ENCODE data around the gene AXL.
"Not testable (repeated sequence)": the region's sequence is repeated elsewhere in the genome, so short reads cannot be mapped to it uniquely, and the experiment has no call there.

AXL gene

DNA sequence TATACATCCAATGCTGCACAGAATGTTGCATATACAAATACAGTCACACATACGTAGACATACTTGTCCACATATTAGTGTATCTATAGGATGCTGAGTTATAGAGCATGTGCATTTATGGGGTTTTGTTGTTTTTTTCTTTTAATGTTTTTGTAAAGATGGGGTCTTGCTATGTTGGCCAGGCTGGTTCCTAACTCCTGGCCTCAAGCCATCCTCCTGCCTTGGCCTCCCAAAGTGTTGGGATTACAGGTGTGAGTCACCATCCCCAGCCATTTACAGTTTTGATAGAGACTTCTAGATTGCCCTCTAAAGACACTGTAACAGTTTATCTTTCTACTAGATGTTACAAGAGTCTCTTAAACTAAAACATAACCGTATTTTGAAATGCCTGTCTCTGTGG is 59.5 kb downstream of the AXL start:
- DNase-seq: no peak

DNA sequence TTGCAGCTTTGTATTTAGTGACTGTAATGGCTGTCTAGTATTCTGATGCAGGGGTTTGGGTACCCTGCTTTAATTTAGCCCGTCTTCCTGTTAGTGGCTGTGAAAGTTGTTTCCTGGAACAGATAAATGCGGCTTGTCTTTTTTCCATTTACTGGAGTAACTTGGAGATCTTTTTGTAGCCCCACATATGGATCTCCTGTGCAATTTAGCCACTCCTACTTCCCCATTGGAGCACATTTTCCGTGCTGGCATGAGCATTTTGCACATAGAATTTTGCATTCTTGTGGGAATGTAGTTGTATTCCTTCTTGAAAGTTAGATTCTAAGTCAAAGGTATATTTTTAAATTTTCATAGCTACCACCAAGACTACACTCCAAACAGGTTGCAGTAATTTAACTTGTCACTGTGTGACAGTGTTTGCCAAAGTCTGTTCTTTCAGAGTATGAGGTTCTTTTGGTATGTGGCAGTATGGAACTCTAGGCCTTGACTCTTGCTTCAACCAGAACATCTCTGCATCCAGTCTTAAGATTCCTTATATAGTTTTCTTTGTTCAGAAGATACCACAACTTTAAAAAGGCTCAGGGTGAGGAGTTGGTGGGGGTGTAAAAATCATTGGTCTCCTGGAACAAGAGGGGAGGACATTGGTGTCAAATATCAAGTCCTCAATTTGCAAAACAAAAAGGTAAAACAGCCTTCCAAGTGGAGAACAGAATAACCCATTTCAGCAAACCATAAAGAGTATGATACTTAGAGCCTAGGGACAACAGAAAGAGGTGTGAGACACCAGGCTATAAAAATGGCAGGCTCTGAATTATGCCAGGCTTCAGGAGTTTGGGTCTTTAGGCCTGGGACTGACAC is 69.9 kb downstream of the AXL start:
- no peak for DNase-seq

DNA sequence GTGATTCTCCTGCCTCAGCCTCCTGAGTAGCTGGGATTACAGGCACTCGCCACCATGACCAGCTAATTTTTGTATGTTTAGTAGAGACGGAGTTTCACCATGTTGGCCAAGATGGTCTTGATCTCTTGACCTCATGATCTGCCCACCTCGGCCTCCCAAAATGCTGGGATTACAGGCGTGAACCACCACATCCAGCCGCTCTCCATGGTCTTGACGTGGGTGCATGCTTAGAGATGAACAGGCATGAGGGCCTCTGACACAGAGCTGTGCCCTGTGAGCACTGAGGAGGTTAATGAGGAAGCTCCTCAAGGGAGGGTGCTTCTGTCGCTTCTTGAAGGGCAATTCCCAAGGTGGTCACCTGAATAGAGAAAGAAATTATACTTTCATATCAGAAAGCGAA is 70.8 kb downstream of the AXL start:
- not testable (repeated sequence) for DNase-seq

DNA sequence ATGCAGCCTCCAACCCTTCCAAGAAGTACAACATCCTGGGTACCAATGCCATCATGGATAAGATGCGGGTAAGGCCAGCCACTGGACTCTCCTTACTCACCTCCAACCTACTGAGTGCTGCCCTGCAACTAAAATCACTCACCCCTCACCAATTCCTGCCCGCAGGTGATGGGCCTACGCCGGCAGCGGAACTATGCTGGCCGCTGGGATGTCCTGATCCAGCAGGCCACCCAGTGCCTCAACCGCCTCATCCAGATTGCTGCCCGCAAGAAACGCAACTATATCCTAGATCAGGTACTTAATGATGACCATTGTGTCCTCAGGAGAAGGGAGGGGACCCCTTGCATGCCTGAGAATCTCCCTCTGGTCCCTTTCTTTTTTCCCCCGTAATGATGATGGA is 75.4 kb downstream of the AXL start:
- no peak for DNase-seq

DNA sequence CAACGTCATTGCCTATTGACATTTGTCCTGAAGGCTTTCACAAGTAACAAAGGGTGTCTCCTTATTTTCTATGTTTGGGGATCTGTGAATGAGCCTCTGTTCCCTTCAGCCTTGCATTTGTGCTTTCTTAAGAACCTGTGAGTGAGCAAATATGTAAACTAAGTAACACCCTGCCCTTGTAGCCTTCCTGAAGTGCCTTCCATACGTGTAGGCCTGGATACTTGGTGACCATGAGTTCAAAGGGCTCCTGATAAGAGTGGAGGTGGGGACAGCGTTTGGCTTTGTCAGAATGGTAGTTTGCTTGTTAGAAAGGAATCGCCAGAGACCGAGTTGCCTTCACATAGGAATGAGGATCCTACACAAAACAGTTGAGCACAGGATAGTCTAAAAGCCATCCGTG is 76.5 kb downstream of the AXL start:
- no peak for DNase-seq

DNA sequence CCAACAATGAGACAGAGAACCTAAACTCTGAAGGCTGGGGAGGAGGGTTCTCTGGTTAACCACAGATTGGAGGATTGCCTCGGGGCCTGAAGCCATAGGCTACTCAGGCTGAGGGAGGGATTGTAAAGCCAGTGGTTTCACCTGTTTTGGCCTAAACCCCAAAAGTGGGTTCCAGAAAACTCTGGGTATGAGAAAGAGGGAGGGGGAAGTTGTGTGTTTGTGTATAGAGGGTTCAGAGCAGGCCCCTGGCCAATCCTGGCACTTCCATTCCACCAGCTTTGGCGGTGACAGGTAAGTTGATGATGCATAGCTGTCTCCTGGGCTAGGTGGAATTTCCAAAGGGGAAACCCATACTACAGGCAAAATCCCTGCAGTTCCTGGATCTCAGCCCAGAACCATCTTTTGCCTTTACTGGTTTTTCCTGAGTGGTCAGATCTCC is 77.4 kb downstream of the AXL start:
- DNase-seq: no peak

DNA sequence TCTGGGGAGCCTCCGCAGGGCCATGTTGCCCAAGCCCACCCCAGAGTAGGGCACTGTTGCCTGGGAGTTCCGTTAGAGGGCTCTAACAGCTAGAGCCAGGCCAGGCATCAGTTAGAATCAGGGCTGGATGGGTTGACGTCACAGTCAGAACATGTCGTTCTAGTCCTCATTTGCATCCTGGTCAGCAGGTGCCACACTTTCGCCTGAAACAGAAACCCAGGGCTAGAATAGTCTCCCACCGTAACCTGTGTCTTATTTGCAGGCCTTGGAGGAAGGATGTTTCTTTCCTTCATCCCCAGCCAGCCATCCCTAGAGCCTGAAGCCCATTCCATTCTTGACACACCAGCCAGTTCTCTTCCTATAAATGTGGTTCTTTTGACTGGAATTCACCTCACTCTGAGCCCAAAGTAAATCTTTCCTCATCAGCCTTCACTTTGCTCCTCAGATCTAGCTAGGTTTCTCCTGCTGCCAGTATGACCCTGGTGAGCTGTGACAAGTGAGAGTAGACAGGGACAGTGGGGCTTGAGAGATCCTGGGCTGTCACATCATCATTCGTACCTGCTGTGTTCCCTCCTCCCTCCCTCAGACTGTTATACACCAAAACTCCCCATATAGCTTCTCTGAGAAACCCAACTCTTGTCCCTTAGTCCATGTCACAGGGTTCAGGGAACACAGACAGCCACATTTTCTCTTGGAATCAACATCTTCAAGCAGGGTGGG is 78.8 kb downstream of the AXL start:
- no peak for DNase-seq

DNA sequence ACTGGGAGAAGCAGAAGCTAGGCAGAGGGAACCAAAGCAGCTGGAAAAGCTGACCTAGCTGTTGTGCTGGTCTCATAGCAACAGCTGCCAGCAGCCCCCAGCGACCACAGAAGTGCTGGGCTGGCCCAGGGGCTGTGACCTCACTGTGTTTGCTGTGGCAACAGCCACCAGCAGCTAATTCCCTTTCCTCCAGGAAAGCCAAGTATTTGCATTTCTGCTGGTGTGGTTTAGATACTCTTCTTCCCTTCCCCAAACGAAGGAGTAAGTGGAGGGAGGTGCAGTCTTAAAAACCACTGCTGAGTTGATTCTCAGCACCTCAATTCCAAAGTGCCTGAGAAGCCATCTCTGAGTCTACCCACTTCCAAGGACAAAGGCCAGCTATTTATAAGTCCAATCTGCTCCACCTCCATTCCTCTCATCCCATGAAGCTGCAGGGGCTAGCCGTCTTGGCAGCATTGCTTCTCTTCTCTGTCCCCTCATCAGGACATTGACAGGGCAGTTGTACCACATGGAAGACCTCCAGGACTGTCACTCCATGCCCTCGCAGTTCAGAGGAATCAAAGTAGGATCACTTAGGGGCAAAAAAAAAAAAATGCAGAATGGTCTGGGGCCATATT is 79.4 kb downstream of the AXL start:
- peak; percentile 76 to 87 for DNase-seq

DNA sequence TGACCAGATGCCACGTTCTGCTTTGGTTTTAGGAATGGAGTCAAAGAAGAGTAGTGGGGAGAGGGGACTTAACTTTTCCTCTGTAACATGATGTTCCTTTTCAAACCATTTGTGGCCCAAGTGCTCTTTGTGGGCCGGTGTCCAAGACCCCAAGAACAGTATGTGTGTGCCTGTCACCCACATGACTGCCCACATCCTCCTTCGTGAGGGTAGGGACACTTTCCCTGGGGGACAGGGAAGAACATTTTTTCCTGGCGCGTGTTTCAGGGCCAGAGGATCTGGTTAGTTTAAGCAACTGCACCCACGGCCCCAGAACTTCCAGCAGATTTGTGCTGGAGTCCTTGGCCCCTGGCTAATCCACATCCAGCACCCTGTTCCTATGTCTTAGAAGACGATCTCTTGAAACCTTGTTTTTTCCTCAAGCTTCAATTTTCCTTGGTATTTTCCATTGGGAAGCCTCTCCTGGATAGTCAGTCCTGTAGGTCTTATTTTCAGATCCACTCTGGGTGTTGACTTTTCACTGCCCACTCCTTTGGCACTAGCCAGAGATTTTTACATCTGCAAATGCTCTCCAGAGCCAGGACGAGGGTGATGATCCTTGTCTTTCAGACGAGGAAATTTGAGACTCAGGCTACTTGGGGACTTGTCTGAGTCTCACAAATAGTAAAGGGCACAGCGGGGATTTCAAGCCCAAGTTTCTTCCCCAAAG is 80.2 kb downstream of the AXL start:
- DNase-seq: peak in 1 of 2 donors; percentile 25

DNA sequence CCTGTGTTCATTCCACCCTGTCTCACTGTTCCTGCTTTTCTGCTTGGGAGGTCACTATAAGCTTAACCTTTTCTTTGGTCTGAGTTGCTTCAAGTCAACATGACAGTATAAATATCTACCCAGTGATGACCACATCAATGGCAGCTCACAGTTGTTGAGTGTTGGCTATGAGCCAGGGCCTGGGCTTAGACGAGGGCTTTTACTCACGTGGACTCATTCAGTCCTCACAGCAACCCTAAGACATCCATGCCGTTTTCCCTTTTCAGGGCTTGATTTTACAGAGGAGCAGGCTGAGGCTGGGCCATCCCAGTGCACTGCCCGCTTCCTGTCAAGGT is 80.7 kb downstream of the AXL start:
- DNase-seq: peak; percentile 26 to 32

DNA sequence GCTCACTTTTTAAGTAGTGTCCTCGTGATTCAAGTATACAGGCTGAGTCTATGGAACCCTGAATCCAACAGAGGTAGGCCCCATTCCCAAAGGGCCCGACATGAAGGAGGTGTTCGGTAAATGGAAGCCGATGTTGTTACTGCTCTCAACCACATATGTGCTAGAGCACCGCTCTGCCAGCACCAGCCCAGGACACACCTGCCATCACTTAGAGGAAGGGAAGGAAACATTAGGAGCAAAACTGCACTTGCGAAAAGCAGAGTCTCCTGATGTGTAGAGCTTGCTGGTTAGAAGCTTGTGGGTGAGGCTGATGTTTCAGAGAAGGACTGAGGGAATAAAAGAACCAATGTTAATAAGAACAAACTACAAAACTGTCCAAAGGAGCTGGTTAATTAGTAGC is 81.5 kb downstream of the AXL start:
- no peak for DNase-seq

DNA sequence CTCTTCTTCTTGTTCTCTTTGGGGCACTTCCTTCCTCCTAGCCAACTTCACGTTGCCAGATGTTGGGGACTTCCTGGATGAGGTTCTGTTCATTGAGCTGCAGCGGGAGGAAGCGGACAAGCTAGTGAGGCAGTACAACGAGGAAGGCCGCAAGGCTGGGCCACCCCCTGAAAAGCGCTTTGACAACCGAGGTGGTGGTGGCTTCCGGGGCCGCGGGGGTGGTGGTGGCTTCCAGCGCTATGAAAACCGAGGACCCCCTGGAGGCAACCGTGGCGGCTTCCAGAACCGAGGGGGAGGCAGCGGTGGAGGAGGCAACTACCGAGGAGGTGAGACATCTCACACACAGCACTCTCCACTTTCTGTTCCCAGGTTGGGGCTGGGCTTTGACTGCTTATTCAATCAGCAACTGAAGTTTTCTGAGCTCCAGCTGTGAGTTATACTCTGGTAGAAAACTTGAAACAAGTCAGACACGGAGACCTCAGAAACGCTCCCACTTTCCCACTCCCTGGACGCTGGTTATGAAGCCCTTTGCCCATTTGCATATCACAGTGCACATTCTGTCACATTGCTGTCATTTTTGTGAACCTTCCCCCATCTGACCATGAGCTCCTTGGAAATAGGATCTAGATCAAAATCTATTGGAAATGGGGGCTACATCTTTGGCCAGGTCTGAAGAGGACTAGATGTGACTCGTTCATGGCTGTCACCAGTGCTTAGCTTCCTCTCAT is 83.8 kb downstream of the AXL start:
- peak; percentile 22 to 33 for DNase-seq

DNA sequence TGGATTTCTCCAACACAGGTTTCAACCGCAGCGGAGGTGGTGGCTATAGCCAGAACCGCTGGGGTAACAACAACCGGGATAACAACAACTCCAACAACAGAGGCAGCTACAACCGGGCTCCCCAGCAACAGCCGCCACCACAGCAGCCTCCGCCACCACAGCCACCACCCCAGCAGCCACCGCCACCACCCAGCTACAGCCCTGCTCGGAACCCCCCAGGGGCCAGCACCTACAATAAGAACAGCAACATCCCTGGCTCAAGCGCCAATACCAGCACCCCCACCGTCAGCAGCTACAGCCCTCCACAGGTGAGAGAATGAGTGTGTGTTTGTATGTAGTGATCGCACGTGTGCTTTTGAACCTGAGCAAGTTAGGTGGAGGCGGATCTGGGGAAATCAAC is 84.9 kb downstream of the AXL start:
- DNase-seq: no peak

DNA sequence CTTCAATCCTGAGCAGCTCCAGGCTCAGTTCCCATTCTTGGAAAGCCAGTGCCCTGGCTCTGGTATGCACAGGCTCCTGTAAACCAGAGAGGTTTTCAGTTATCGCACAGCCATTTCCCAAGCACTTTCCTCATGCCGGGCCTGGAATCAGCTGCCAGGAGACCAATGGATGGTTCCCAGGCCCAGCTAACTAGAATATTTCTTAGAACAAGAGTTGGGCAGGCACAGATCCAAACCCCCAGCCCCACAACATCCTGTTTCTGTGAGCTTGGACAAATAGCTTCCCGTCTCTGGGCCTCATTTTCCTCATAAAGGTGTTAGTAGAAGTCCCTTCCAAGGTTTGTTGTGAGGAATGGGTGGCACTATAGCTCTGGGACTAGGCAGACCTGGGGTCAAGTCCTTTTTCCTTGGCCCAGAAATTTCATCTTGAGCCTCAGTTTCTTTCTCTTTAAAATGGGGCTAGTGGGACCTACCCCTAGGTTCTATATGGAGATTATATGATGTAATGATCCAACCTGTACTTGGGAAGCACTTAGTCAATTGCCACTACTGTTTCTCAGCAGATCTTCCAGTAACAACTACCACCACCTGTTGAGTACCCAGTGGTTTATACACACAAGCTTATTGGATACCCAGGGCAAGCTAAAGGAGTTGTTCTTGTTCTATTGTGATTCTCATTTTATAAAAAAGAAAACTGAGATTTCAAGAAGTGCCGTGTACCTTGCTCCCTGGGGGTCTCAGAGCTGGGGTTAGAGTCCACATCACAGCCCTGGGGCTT is 85.9 kb downstream of the AXL start:
- DNase-seq: no peak

DNA sequence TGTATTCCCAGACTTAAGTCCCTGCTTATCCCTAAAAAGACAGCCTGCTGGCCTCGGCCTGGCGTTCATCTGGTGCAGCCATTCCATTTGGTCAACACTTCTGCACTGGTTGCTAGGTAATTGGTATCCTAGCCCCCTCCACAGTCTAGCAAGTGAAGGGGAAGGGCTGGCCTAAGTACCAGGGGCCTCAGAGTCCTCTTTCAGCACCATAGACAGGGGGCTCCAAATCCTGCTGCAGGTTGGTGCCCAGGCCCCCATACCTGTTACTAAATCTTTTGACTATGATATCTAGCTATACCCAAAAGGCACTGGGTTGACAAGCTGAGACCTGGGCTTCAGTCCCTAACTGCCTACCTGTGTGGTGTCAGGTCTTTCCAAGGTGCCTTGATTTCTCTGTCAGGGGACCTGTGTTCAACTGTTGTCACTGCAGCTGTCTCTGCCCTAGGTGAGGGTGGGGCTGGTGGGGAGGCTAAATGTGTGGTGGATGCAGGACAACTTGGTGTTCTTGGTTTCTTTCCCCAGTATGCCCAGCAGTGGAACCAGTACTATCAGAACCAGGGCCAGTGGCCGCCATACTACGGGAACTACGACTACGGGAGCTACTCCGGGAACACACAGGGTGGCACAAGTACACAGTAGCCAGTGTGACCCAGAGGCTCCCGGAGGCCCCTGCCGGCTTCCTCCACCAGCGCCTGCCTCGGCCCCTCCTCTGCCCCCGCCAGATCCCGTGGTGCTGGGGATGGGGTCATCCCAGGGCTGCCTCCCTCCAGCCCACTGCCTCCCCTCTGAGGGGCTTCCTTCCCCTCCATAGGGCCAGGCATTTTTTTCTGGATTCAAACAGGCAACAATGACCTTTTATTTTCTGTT is 87.1 kb downstream of the AXL start:
- DNase-seq: no peak

DNA sequence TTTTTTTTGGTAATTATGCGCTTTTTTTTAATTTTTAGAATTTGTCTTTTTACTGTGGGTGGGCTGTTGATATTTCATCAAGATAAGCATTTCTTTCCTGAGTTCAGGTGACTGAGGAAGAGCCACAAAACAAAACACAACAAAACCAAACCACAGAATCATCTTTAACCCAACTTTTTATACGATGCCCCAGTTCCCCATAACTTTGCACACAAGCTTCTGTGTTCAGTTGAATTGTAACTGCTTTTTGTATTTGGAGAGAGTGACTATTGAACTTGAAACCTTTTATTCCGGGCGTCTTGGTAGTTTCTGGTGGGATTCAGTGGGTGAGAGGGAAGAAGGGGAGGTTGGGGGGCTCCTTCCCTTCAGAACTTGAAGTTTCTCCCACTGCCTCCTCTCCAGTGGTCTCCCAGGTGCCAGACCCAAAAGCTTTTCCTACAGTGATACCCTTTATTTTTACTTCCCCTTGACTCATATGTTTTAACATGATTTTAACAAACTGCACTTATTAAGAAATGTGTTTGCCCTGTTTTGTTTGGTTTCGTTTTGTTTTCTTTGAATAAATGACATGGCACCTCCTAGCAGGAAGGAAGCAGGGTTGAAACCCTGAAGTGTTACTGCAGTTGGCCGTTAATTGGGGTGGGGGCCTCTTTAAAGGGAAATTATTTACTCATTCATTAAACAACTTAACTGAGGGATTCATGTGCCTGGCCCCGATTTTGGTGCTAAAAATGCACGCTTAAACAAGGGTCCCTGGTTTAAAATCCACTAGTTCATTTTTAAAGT is 88.3 kb downstream of the AXL start:
- peak in 1 of 2 donors; percentile 42 for DNase-seq

DNA sequence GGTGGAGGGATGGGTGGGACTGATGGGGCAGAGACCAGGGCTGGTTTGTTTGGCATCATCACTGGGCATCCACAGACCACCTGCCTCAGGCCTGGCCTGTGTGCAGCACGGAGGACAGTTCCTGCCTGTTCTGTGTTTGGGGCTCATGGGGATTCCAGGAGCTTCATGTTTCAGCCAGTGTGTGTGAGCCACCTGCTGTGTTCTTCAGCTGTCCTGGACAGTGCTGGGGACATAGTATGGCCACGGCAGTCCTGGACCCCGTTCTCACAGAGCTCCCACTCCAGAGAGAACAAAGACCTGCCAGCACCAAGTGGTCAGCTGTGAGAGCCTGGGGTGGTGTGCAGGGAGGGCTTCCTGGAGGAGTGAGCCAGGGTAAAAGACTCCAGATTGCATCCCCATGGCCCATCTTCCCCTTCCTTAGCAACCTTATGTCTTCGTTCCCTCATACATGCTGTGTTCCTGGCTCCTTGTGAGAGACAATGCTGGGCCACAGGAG is 89.0 kb downstream of the AXL start:
- peak in 1 of 2 donors; percentile 5 for DNase-seq

DNA sequence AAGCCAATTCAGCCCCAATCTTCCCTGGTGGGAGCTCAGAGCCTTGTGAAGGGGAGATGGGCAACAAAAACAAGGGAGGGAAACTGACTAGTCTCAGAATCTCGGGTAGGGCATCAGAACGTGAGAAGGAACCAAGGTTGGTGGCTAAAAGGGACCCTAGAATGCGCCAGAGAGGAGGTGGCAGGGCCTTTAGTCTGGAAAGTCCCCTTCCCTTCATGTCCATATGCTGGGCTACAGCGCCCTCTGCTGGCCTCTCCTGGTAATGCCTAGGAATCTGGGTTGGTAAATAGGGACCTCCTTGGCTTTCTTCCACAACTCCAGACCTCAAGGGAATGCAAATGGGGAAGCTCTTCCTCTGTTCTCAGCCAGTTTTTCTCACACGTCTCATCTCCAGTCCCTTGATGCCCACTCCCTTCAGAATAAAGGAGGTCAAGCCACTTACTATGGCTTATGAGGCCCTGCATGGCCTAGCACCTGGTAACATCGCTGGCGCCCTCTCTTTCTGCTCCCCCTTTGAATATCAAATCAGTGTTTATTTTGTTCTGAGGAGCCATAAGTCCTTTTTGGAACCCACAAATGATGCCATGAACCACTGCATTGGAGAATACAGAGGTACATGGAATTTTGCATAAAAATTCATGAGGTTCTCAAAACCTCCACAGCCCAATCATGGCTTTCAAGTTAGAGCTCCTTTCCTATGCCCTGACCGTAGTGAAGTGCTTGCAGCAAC is 89.6 kb downstream of the AXL start:
- DNase-seq: peak; percentile 93 to 96

Data from inflammatory macrophage (primary cell).